Endothelial cell of umbilical vein (primary cell): Measurements from ENCODE around the gene KIF17. TPM values are rescaled to one million over a fixed set of nuclear protein-coding genes. Genes with fewer than 3 reads are reported as not detected.
A peak's percentile ranks its signal among the peaks of the same experiment; 100 is the strongest.

Experiments used
- BruUV-seq: library from RNA; stranded (reverse); fragments of 400-500 nt; replicated peaks from 2 replicates; lab custom pipeline; 2021; lab: Mats Ljungman, UMichigan
- CTCF ChIA-PET: fragments of 300-600, 350-600 bp; sonication (Branson Sonifier 250); formaldehyde crosslinking; loops from one replicate; lab custom pipeline; 2021; ENCODE audit warnings: antibody characterized with exemption, inconsistent platforms; lab: Charles Lee
- POLR2A ChIA-PET: fragments of 300-600, 350-600 bp; sonication (Branson Sonifier 250); formaldehyde crosslinking; loops from one replicate; lab custom pipeline; 2021; ENCODE audit warnings: antibody characterized with exemption, inconsistent platforms; lab: Charles Lee
- DNase-seq: peaks from one replicate; pipeline ENCODE4 v3.0.0-alpha.2; 2011; ENCODE audit warnings: low read depth, low spot score
- FAIRE-seq: peaks from 2 replicates; lab custom pipeline; 2011; peaks lifted over from hg19 to GRCh38; lab: Jason Lieb, UNC
- H2AFZ ChIP-seq: 2 replicates; pipeline ENCODE4 v1.6.0; 2012; ENCODE audit warnings: low read depth, low read length, control low read depth, inconsistent platforms
- H3K27ac ChIP-seq: 2 replicates; pipeline ENCODE4 v1.5.1; 2011; ENCODE audit warnings: low read depth, mild to moderate bottlenecking, control low read depth, low read length, moderate library complexity; ENCODE audit not compliant: insufficient read depth
- H3K27me3 ChIP-seq, 2 experiments: 2 replicates each; pipeline versions ENCODE4 v1.6.0 to v1.6.1; 2011; ENCODE audit warnings: low read length in 2 of 2, mixed read lengths in 1 of 2; ENCODE audit not compliant: control insufficient read depth in 2 of 2, insufficient read depth in 2 of 2
- H3K36me3 ChIP-seq, 2 experiments: 2 replicates in 1 of 2; 3 replicates in 1 of 2; pipeline ENCODE4 v1.5.1; 2011; ENCODE audit warnings: low read length in 2 of 2, mild to moderate bottlenecking in 1 of 2, moderate library complexity in 1 of 2; ENCODE audit not compliant: control insufficient read depth in 2 of 2, insufficient read depth in 2 of 2; ENCODE audit errors: extremely low read depth in 1 of 2
- H3K4me1 ChIP-seq: 3 replicates; pipeline ENCODE4 v1.5.1; 2011; ENCODE audit warnings: mild to moderate bottlenecking, low read length; ENCODE audit not compliant: control insufficient read depth, insufficient read depth; ENCODE audit errors: extremely low read depth
- H3K4me2 ChIP-seq: 2 replicates; pipeline ENCODE4 v1.6.1; 2011; ENCODE audit warnings: low read length, control low read depth, mixed read lengths; ENCODE audit not compliant: insufficient read depth
- H3K4me3 ChIP-seq, 3 experiments: fragments of 200-600 bp in 1 of 3; sonication (generic), shearing (Covaris generic) in 1 of 3; replicated peaks in 1 of 3; 2 replicates each; pipeline ENCODE4 v1.5.1; 2011 to 2016; ENCODE audit warnings: control low read depth in 3 of 3, low read length in 3 of 3, mild to moderate bottlenecking in 2 of 3, inconsistent platforms in 1 of 3, low read depth in 1 of 3, moderate library complexity in 1 of 3; ENCODE audit not compliant: insufficient read depth in 1 of 3
- H3K79me2 ChIP-seq: 2 replicates; pipeline ENCODE4 v1.6.0; 2012; ENCODE audit warnings: low read length, inconsistent platforms; ENCODE audit not compliant: control insufficient read depth, insufficient read depth
- H3K9ac ChIP-seq: replicated peaks from 2 replicates; pipeline ENCODE3; 2011; ENCODE audit warnings: low read length, control low read depth; ENCODE audit not compliant: insufficient read depth; ENCODE audit errors: extremely low read depth
- H3K9me1 ChIP-seq: replicated peaks from 3 replicates; pipeline ENCODE4 v1.6.0; 2011; ENCODE audit warnings: mild to moderate bottlenecking, low read length; ENCODE audit not compliant: control insufficient read depth, insufficient read depth; ENCODE audit errors: extremely low read depth
- H3K9me3 ChIP-seq: replicated peaks from 2 replicates; pipeline ENCODE4 v1.5.1; 2012; ENCODE audit warnings: low read length, inconsistent platforms; ENCODE audit not compliant: control insufficient read depth, insufficient read depth
- H4K20me1 ChIP-seq: replicated peaks from 2 replicates; pipeline ENCODE3; 2011; ENCODE audit warnings: mild to moderate bottlenecking, low read length; ENCODE audit not compliant: control insufficient read depth, insufficient read depth; ENCODE audit errors: extremely low read depth
- EZH2 ChIP-seq: IDR thresholded peaks from 2 replicates; pipeline ENCODE4 v1.6.1; 2012; ENCODE audit warnings: borderline replicate concordance, low read depth, mild to moderate bottlenecking, moderate library complexity, low read length, inconsistent platforms; ENCODE audit not compliant: severe bottlenecking
- JUN ChIP-seq: IDR thresholded peaks from 2 replicates; pipeline ENCODE4 v1.6.1; 2011; ENCODE audit warnings: borderline replicate concordance, low read depth; ENCODE audit not compliant: insufficient read length, insufficient read depth
- MAX ChIP-seq: IDR thresholded peaks from 2 replicates; pipeline ENCODE4 v1.6.1; 2011; ENCODE audit not compliant: insufficient read depth, insufficient read length
- MYC ChIP-seq: IDR thresholded peaks from one replicate; pipeline ENCODE4 v1.6.1; 2011; ENCODE audit warnings: mild to moderate bottlenecking, low read depth, low read length
- dilution Hi-C: fragments of 300-500 bp; cut with MboI; formaldehyde crosslinking; loops from one replicate; pipeline ENCODE4 v1.15.0; 2019; ENCODE audit warnings: low sequenced_read_pairs; ENCODE audit not compliant: extremely low pct_ligation_motif_present
- intact Hi-C: fragments of 100-400 bp; cut with micrococcal nuclease; formaldehyde crosslinking; loops from one replicate; pipeline ENCODE4 v1.10.0; 2022
- polyA plus RNA-seq, 4 experiments: library from polyadenylated mRNA; depleted of rRNA in 3 of 4; stranded (reverse) in 3 of 4; unstranded in 1 of 4; fragments of >200 nt; gene quantifications; 2 replicates each; pipeline versions ENCODE4 v1.2.1 to v1.2.3, GENCODE V29; 2011 to 2012; ENCODE audit warnings: missing spikeins in 1 of 4
- total RNA-seq: library from RNA; stranded (reverse); gene quantifications from 2 replicates; pipeline ENCODE4 v1.2.3, GENCODE V29; 2021

KIF17 gene
- total and polyA plus RNA-seq, 2 donors (not counting 3 experiments of a cell fraction or from before 2014, with no cell fraction given) = 1.1 to 1.5 TPM

- FAIRE-seq = no peak
- TSS peak; percentile 79 for BruUV-seq
- Histone ChIP-seq H3K4me1 (peaks cover 14% of the 10 kb centered on the region), H3K4me3 (no peak overlapping the region), H3K79me2 (no peaks in the 10 kb centered on the region), H3K9me1 (no peaks in the 10 kb centered on the region), H3K27ac (peak overlapping the region; percentile 26), H2AFZ (no peak overlapping the region), H3K9me3 (no peaks in the 10 kb centered on the region), H3K27me3 (peaks cover 7 to 16% of the 10 kb centered on the region in 2 experiments), H3K36me3 (peaks cover 0 to 5% of the 10 kb centered on the region in 2 experiments), H3K4me2 (peak overlapping the region; percentile 76), H4K20me1 (no peaks in the 10 kb centered on the region), H3K9ac (peak overlapping the region; percentile 17)
- DNase-seq = no peak
- TF ChIP-seq MYC (no peak), EZH2 (no peak), JUN (no peak), MAX (no peak)
- POLR2A ChIA-PET = interaction anchor here (1.1 kb wide), 1 partner anchor 53 kb away, joined by 4 read pairs; no protein-coding TSS in a partner anchor
- CTCF ChIA-PET = interaction anchor here (1.0 to 2.5 kb wide), 7 partner anchors 15 to 462 kb away, joined by 4 to 18 read pairs (median 6); partner anchors contain the start of gene KIF17
- intact Hi-C loops (loop anchor here (1.0 kb wide), 1 partner anchor 37 kb away; no protein-coding TSS in a partner anchor), dilution Hi-C loops (no loop called here)
Measured at GRCh38 chr1:20733360-20733975, 15.7 kb upstream of the KIF17 start.
